Measurements from ENCODE around the gene UQCC2. TPM values are rescaled to one million over a fixed set of nuclear protein-coding genes. Genes with fewer than 3 reads are reported as not detected.

The UQCC2 gene
- polyA plus RNA-seq, 1 of the 3 experiments (the other 2 are of a cell fraction): 59.0 TPM

GRCh38 chr6:33757906-33758305, 46.4 kb upstream of the UQCC2 start:
- ChIA-PET POLR2A (no interaction called here), CTCF (interaction anchor here (0.6 to 7.6 kb wide), 7 partner anchors 11 to 651 kb away, joined by 3 to 116 read pairs (median 6); partner anchors contain the start of genes IP6K3 and UQCC2)
- no peaks in the 10 kb centered on the region for H4K20me1 ChIP-seq (ENCODE audit: insufficient read depth)
- H3K9me3 ChIP-seq: no peaks in the 10 kb centered on the region
- no peaks in the 10 kb centered on the region for H3K9me2 ChIP-seq
- no peak overlapping the region for H3K4me2 ChIP-seq
- peaks cover 0 to 23% of the 10 kb centered on the region in 2 experiments; a peak in 1 of 4 replicates for H3K4me1 ChIP-seq (ENCODE audit: control insufficient read depth in 1 of 2, insufficient read depth in 2 of 2, low read depth in 1 of 2, low read length in 1 of 2)
- no peaks in the 10 kb centered on the region for H3K79me2 ChIP-seq (ENCODE audit: insufficient read depth)
- WGBS (ENCODE audit: low lambda C conversion rate): 85% methylated on average over 10 of the region's 10 CpGs
- no peak for DNase-seq
- H3K27me3 ChIP-seq (ENCODE audit: insufficient read depth): no peaks in the 10 kb centered on the region
- no peak overlapping the region for H3K9ac ChIP-seq
- no peak overlapping the region for H3K4me3 ChIP-seq (ENCODE audit: low read depth in 2 of 2, low read length in 1 of 2)
- H3K27ac ChIP-seq (ENCODE audit: low read depth in 2 of 2, low read length in 1 of 2): no peak overlapping the region
- H2AFZ ChIP-seq (ENCODE audit: low read depth): no peak overlapping the region
- H3F3A ChIP-seq (replicated peaks; ENCODE audit: insufficient read depth): no peaks in the 10 kb centered on the region
- TF ChIP-seq FOSL2 (IDR thresholded peaks at IDR 0.05; ENCODE audit: borderline replicate concordance, low read depth): no peak
- no peak for TF ChIP-seq YY1 (IDR thresholded peaks at IDR 0.05; ENCODE audit: low read depth)
- TF ChIP-seq, protein P1, sequence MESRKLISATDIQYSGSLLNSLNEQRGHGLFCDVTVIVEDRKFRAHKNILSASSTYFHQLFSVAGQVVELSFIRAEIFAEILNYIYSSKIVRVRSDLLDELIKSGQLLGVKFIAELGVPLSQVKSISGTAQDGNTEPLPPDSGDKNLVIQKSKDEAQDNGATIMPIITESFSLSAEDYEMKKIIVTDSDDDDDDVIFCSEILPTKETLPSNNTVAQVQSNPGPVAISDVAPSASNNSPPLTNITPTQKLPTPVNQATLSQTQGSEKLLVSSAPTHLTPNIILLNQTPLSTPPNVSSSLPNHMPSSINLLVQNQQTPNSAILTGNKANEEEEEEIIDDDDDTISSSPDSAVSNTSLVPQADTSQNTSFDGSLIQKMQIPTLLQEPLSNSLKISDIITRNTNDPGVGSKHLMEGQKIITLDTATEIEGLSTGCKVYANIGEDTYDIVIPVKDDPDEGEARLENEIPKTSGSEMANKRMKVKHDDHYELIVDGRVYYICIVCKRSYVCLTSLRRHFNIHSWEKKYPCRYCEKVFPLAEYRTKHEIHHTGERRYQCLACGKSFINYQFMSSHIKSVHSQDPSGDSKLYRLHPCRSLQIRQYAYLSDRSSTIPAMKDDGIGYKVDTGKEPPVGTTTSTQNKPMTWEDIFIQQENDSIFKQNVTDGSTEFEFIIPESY (IDR thresholded peaks at IDR 0.05; ENCODE audit: borderline replicate concordance, low read depth): no peak
- no peak for TF ChIP-seq TEAD4 (IDR thresholded peaks at IDR 0.05; ENCODE audit: borderline replicate concordance, insufficient read depth)
- TF ChIP-seq SMC3 (IDR thresholded peaks at IDR 0.05; ENCODE audit: low read depth, low read length): no peak
- TF ChIP-seq NRF1 (IDR thresholded peaks at IDR 0.05; ENCODE audit: low read depth, low read length): no peak
- no peak for TF ChIP-seq NFIC (IDR thresholded peaks at IDR 0.05; ENCODE audit: borderline replicate concordance)
- no peak for TF ChIP-seq MEF2A (IDR thresholded peaks at IDR 0.05; ENCODE audit: borderline replicate concordance, low read depth)
- no peak for TF ChIP-seq MXI1 (IDR thresholded peaks at IDR 0.05; ENCODE audit: low read depth, low read length)
- TF ChIP-seq TAF1 (IDR thresholded peaks at IDR 0.05; ENCODE audit: borderline replicate concordance, low read depth, low read length): no peak
- no peak for TF ChIP-seq FOXJ3 (CRISPR knock-in tag; IDR thresholded peaks at IDR 0.05)
- no peak for TF ChIP-seq JUND (IDR thresholded peaks at IDR 0.05)
- no peak for TF ChIP-seq EP300 (IDR thresholded peaks at IDR 0.05; ENCODE audit: borderline replicate concordance in 1 of 2, low read depth in 1 of 2, low read length in 1 of 2)
- TF ChIP-seq POLR2AphosphoS5 (IDR thresholded peaks at IDR 0.05; ENCODE audit: low read depth, low read length): no peak
- no peak for TF ChIP-seq FOXM1 (IDR thresholded peaks at IDR 0.05; ENCODE audit: low read depth)
- H3K36me3 ChIP-seq (replicated peaks in 1 of 2; ENCODE audit: control insufficient read depth in 1 of 2, insufficient read depth in 2 of 2, low read length in 1 of 2): no peaks in the 10 kb centered on the region

DNA sequence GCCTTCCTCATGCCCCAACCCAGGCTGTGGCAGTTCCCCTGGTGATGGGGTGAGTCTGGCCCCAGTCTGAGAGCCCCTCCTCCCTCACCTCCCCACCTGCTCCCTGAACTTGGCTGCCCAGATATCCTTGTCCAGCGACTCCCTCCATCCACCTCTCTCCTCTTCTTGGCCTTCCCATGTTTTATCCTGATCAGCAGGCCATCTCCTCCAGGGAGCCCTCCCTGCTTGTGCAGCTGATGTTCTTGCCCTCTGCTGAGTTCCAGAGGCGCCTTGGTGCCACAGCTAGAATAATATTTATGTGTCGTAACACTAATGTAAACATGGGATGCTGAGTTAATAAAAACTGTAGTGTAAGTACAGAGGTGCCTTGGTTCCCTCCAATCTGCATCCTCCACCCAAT, 45.6 kb upstream of the UQCC2 start:
- H4K20me1 ChIP-seq (ENCODE audit: insufficient read depth): no peaks in the 10 kb centered on the region
- no peak overlapping the region for H2AFZ ChIP-seq (ENCODE audit: low read depth)
- peaks cover 0 to 20% of the 10 kb centered on the region in 2 experiments; a peak in 1 of 4 replicates for H3K4me1 ChIP-seq (ENCODE audit: control insufficient read depth in 1 of 2, insufficient read depth in 2 of 2, low read depth in 1 of 2, low read length in 1 of 2)
- TF ChIP-seq TAF1 (IDR thresholded peaks at IDR 0.05; ENCODE audit: borderline replicate concordance, low read depth, low read length) (no peak), TEAD4 (IDR thresholded peaks at IDR 0.05; ENCODE audit: borderline replicate concordance, insufficient read depth) (no peak), MAX (IDR thresholded peaks at IDR 0.05; ENCODE audit: low read depth) (no peak), USF1 (IDR thresholded peaks at IDR 0.05; ENCODE audit: borderline replicate concordance, low read depth) (no peak), RAD21 (IDR thresholded peaks at IDR 0.05; ENCODE audit: low read length) (no peak), PBX3 (IDR thresholded peaks at IDR 0.05) (no peak), RCOR1 (IDR thresholded peaks at IDR 0.05; ENCODE audit: low read length) (no peak), YY1 (IDR thresholded peaks at IDR 0.05; ENCODE audit: low read depth) (no peak)
- TF ChIP-seq, protein P2, sequence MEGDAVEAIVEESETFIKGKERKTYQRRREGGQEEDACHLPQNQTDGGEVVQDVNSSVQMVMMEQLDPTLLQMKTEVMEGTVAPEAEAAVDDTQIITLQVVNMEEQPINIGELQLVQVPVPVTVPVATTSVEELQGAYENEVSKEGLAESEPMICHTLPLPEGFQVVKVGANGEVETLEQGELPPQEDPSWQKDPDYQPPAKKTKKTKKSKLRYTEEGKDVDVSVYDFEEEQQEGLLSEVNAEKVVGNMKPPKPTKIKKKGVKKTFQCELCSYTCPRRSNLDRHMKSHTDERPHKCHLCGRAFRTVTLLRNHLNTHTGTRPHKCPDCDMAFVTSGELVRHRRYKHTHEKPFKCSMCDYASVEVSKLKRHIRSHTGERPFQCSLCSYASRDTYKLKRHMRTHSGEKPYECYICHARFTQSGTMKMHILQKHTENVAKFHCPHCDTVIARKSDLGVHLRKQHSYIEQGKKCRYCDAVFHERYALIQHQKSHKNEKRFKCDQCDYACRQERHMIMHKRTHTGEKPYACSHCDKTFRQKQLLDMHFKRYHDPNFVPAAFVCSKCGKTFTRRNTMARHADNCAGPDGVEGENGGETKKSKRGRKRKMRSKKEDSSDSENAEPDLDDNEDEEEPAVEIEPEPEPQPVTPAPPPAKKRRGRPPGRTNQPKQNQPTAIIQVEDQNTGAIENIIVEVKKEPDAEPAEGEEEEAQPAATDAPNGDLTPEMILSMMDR (IDR thresholded peaks at IDR 0.05): no peak
- TF ChIP-seq, protein P1 (IDR thresholded peaks at IDR 0.05; ENCODE audit: borderline replicate concordance, low read depth): no peak

More for the DNA sequence above, 45.6 kb upstream of the UQCC2 start:
- ChIA-PET CTCF (interaction anchor here (1.1 to 7.6 kb wide), 6 partner anchors 10 to 398 kb away, joined by 3 to 116 read pairs (median 7); partner anchors contain the start of genes IP6K3 and UQCC2), POLR2A (no interaction called here)
- Histone ChIP-seq H3F3A (replicated peaks; ENCODE audit: insufficient read depth) (no peaks in the 10 kb centered on the region), H3K9me3 (no peaks in the 10 kb centered on the region), H3K9me2 (no peaks in the 10 kb centered on the region), H3K4me2 (no peak overlapping the region), H3K9ac (no peak overlapping the region), H3K36me3 (replicated peaks in 1 of 2; ENCODE audit: control insufficient read depth in 1 of 2, insufficient read depth in 2 of 2, low read length in 1 of 2) (no peaks in the 10 kb centered on the region), H3K4me3 (ENCODE audit: low read depth in 2 of 2, low read length in 1 of 2) (no peak overlapping the region), H3K79me2 (ENCODE audit: insufficient read depth) (no peaks in the 10 kb centered on the region), H3K27ac (ENCODE audit: low read depth in 2 of 2, low read length in 1 of 2) (no peak overlapping the region), H3K27me3 (ENCODE audit: insufficient read depth) (no peaks in the 10 kb centered on the region)
- DNase-seq: no peak
- WGBS (ENCODE audit: low lambda C conversion rate): 62% methylated on average over 3 of the region's 3 CpGs

Measured in SK-N-SH (cell line).